GM18526 (cell line): Measurements from ENCODE around the gene HIGD2A.

Experiments used
- POLR2A ChIP-seq: IDR thresholded peaks from 3 replicates; pipeline ENCODE4 v1.6.1; 2011; ENCODE audit not compliant: insufficient read length; ENCODE audit errors: extremely low read depth

Gene HIGD2A, protein sequence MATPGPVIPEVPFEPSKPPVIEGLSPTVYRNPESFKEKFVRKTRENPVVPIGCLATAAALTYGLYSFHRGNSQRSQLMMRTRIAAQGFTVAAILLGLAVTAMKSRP

GRCh38 chr5:176388444-176389134, at the start of gene HIGD2A, which contains the start of gene NOP16:
HIGD2A (plus strand) TSS chr5:176388751; CDS start chr5:176388820, 69 bp downstream.
NOP16 (minus strand) TSS chr5:176388598; CDS start chr5:176388539, 59 bp downstream.
- TF ChIP-seq POLR2A = peak; percentile 87

DNA sequence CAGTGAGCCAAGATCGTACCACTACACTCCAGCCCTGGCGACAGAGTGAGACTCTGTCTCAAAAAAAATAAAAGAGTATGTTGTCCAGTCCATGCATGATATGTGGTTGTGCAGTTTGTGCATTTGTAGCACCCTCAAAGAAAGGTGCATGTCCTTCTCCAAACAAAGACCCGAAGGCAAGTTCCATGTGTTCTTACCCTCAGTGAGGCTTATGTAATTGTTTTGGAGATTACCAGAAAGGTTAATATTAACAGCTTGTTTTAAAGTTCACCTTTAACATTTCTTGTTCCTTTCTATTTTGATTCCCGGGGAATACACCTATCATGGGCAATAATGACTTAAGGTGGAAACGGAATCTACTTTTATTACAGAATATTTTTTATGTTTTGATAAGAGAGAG, 49.2 kb upstream of the HIGD2A start:
- TF ChIP-seq POLR2A = no peak

- TF ChIP-seq POLR2A = no peak
These were observed 47.0 kb upstream of the HIGD2A start for GRCh38 chr5:176341325-176342157.

DNA sequence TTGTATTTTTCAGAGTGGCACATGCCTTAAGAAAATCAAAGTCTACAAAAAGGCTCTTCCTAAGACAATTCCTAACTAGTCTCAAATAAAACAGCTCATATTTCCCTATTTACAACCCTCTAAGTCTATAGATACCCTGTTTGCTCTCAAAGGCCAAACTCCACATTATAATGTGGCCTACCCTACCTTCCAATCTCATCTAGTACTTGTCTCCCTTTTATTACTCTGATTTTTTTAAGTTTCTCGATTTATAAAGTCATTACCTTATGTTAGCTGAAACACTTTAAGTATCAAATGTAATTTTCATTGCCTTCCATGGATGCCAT, 46.4 kb upstream of the HIGD2A start:
- no peak for TF ChIP-seq POLR2A

DNA sequence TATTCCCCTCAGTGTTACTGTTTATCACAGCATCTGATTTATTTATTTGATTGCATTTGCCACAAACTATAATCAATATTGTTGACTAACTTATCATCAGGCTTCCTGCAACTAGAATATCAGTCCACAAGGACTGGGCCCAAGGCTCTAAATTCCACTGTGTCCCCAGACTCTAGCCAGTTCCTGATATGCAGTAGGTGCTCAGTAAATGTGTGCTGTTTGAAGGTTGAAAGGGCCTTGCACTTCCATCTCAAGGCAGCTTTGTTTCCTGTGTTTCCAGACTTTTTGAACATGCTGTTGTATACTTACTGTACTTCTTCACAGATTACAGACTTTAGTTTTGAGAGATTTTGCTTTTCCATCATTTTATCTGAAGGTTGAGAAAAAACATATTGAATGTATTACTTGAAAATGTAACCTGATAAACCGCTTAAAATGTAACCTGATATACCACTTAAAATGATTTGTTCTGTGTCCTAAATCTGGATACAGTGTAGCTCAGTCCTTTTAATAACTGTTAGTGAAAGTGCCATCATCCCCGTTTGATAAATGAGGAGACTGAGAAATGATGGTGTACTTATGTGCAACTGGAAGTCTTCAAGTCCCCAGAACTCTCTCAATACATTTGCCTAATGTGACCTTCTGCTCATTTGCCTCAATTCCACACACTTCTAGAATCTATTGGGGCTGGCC, 45.6 kb upstream of the HIGD2A start:
- TF ChIP-seq POLR2A = no peak

GRCh38 chr5:176350416-176350815, 38.1 kb upstream of the HIGD2A start:
- TF ChIP-seq POLR2A = no peak

- no peak for TF ChIP-seq POLR2A
These were observed 36.3 kb upstream of the HIGD2A start for GRCh38 chr5:176352116-176352878.

DNA sequence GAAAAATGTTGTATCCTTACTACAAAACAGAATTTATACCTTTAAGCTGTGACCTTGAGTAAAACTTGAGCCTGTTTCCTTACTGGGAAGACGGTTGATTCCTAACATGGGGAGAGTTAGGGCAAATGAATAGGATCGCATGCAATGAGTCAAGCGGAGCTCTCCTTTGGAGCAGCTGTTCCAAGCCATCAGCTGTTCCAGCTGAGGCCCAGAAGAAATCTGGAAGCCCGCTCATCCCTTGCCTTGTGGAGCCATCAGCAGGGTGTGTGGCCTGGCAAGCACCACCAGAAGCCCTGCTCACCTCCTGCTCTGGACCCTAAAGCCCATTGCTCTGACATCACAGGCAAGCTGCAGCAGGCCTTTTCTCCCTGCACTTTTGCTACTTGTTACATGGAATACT, 35.0 kb upstream of the HIGD2A start:
- TF ChIP-seq POLR2A = no peak

DNA sequence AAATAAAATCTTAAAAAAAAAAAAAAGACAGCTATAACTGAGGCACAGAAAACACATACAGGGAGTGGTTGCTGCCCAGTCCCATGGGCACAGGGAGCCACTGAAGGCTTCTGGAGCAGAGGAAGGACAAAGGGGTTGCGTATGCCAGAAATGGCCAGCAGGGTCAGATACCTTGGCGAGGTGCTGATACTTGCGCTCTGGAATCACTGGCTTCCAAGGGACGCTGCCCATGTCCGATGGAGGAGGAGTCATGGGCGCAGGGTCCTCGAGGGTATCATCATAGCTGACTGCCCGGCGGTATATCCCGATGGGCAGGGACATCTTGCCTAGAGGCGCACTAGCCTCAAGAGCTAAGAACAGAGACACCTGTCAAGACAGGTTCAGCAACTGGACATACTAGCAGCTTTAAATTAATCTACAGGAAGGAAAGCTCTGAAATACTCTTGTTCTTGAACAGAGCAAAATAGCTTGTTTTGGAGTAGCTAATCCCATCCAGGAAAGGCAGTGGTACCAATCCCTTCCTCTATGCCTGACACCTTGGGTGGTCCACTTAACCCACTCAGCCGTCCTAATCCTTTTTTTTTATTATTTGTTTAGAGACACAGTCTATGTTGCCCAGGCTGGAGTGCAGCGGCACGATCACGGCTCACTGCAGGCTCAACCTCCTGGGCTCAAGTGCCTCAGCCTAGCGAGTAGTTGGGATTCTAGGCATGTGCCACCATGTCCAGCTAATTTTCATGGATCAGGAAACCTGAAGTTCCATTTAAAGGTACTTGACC, 33.0 kb upstream of the HIGD2A start:
- no peak for TF ChIP-seq POLR2A

DNA sequence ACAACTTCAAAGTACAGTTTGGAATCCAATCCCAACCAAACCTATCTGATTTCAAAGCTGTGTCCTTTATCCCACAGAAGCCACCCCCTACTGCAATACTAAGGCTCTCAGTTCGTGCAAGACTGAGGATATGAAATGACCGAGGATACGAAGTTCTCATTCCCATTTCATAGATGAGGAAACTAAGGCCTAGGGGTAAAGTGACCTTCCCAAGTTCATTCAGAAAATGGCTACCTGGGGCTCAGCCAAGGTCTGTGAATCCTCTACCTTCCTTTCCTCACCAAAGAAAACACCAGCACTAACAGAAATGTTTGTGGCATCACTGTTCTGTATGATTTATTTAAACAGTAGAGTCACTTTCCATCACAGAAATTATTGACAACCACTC, 32.4 kb upstream of the HIGD2A start:
- no peak for TF ChIP-seq POLR2A

DNA sequence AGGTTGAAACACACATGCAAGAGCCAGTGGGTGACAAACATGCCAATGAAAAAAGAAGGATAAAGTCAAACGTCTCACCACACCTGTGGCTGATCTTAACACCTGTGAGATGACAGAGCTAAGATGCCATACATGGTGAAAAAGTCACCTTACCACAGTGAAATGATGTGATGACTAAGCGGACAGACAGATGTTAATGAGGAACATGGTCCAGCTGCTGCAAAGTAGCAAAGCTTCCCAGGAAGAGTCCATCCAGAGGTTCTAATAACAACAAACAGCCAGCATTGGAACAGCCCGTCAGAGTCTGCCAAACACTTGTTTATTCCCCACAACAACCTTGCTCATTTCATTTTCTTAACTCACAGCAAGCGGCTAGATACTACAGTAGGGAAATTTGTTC, 28.9 kb upstream of the HIGD2A start:
- TF ChIP-seq POLR2A = no peak

GRCh38 chr5:176360894-176361436, 27.6 kb upstream of the HIGD2A start:
- no peak for TF ChIP-seq POLR2A

DNA sequence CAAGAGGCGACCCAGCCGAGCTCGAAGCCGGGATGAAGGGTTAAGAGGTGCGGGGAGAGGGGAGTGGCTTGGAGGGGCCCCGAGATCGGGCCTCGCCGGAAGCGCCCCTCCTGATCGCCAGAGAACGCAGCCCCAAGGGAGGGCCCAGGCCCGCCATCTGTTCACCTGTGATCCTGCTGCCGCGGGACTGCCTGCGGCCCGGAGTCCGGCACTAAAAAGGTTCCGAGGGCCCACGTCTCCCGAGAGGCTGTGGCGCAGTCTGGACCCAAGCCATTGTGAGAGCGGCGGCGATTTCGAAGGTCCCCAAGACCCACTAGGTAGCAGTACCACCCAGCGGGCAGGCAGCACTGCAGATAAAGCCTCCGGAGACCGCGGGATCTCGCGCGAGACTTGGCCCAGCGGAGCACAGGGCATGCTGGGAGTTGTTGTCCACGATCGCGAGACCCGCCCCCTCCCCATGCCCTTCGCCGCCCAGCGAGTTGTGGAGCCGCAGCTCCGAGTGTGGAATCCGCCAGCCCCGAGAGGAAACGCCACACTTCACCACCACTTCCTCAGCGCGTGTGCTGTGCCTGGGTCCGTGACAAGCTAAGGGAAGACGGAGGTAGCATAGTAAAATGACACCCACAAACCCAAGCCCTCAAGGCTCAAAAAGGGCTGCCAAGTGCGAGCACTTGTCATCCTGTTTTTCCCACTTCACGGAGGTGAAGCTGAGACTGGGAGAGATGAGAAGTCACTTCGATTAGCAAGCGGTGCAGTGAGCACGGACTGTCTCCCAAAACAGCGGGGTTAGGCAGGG, 26.9 kb upstream of the HIGD2A start, which contains the start of gene KIAA1191:
Gene KIAA1191 (minus strand): TSS at position 328 of the 796 bp plus-strand sequence. CDS start 2,256 bp downstream, outside the sequence.
- TF ChIP-seq POLR2A = peak; percentile 97

- TF ChIP-seq POLR2A = no peak
These were observed 26.4 kb upstream of the HIGD2A start for GRCh38 chr5:176362233-176362490.
